GM19463 (cell line): ENCODE measurements around the gene EFNA2.
"Not testable (repeated sequence)": the region's sequence is repeated elsewhere in the genome, so short reads cannot be mapped to it uniquely, and the experiment has no call there.

Experiments
- ATAC-seq: cut with Tn5 transposase; IDR thresholded peaks from one replicate; pipeline ENCODE4 v1.9.1; 2021; ENCODE audit warnings: mild to moderate bottlenecking, moderate library complexity; ENCODE audit not compliant: unreplicated experiment

EFNA2 gene

DNA sequence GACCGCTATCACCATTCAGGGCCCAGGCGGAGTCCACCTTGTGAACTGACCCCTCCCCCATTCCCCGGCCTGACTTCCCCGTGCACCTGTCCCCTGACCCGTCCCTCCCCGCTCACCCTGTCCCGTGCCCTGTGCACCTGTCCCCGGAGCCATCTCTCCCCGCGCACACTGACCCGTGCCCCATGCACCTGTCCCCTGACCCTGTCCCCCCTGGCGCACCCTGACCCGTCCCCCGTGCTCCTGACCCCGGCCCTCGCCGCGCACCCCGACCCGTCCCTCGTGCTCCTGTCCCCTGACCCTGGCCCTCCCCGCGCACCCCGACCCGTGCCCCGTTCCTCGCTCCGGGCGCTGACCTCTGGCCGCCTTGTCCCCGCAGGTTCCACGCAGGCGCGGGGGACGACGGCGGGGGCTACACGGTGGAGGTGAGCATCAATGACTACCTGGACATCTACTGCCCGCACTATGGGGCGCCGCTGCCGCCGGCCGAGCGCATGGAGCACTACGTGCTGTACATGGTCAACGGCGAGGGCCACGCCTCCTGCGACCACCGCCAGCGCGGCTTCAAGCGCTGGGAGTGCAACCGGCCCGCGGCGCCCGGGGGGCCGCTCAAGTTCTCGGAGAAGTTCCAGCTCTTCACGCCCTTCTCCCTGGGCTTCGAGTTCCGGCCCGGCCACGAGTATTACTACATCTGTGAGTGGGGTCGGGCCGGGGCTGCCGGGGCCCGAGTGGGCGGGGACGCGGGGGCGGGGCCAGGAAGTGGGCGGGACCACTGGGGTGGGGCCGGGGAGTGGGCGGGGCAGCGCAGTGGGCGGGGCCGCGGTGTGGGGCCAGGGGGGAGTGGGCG lies 9.7 kb downstream of the EFNA2 start:
- ATAC-seq, result no peak

DNA sequence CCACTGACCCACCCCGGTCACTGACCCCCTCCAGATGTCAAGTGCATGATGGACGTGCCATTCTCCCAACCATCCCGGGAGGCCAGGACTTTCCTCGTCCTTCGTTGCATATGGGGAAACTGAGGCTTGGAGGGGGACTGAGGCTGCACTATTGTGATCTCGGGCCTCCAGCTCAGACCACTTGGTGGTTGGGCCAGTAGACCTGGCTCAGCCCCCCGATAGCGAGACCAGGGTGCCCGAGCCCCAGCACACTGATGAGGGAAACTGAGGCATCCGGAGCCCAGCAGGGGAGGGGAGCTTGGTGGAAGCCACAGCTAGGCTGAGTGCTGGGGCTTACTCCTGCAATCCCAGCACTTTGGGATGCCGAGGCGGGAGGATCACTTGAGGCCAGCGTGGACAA lies 10.4 kb downstream of the EFNA2 start:
- no peak for ATAC-seq

DNA sequence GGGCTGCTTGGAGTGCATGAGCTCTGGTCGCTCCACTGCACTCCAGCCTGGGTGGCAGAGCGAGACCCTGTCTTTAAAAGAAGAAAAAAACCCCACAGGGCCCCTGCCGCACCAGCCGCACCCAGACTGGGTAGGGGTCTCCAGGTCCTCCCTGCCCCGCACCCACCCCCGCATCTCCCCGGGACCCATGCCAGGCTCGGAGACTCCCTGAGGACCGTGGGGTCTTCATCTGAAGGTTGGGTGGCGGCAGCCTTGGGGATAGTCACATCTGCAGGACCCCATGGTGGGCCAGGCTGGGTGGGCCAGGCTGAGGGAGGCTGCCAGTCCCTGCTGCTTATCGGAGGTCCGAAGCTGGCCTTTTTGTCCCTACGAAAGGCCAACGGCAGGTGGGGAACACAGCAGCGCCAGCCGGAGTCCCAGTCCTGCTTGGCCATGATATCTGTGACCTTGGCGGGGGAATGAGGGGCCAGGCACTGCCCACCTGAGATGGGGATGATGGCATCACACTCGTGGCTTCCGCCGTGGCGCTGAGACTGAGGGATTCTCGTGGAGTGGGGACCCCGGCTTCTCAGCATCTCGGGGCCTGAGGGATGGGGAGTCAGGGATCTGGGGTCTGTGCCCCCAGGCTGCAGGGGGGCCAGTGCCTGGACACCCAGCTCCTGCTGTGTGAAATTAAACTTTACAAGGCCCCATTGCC lies 11.1 kb downstream of the EFNA2 start:
- ATAC-seq, result no peak

DNA sequence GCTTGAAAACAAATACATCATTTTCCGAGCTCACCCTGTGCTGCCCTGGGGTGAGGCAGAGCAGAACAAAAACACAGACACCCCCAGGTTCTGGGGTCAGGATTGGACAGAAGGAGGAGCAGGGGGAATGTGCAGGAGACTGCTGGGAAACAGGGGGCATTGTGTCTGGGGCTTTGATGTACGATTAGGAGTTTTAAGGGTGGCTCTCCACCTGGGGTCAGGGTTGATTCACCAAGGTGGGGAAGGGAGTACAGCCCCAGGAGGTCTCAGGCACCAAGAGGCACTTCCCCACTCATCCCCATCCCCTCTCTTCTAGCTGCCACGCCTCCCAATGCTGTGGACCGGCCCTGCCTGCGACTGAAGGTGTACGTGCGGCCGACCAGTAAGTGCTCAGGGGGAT lies 12.6 kb downstream of the EFNA2 start:
- no peak for ATAC-seq

GRCh38 chr19:1299801-1300200 lies 14.1 kb downstream of the EFNA2 start:
- ATAC-seq, result no peak

DNA sequence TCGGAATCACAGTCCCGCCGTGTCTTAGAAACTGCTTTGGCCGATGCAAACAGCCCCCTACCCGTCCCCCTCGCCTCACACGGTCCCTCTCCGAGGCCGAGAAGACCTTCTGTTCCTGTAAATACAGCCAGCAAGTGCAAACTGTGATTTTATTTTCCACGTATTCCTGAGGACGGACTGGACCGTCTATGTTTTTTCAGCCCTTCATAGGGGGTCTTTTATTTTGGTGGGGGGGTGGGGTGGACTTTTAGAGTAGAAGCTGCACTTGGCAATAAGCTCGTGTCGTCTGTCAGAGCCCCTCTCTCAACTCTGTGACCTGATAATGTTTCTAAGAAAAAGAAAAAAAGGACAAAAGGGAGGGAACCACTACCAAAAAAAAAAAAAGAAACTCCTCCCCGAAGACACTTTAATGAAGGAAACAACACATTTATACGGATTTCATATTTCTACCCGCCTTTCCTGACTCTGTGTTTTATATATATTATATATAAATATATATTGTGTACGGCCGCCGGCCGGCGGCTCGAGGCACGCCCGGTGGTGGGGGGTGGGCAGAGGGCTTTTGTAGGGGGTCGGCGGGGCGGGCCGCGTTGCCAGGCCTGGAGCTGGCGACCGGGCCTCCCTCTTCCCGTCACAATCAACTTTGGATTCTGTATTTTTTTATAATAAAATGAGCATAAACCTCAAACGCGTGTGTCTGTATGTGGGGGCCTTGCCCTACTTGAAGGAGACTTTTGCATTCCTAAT lies 15.2 kb downstream of the EFNA2 start:
- ATAC-seq, result no peak

DNA sequence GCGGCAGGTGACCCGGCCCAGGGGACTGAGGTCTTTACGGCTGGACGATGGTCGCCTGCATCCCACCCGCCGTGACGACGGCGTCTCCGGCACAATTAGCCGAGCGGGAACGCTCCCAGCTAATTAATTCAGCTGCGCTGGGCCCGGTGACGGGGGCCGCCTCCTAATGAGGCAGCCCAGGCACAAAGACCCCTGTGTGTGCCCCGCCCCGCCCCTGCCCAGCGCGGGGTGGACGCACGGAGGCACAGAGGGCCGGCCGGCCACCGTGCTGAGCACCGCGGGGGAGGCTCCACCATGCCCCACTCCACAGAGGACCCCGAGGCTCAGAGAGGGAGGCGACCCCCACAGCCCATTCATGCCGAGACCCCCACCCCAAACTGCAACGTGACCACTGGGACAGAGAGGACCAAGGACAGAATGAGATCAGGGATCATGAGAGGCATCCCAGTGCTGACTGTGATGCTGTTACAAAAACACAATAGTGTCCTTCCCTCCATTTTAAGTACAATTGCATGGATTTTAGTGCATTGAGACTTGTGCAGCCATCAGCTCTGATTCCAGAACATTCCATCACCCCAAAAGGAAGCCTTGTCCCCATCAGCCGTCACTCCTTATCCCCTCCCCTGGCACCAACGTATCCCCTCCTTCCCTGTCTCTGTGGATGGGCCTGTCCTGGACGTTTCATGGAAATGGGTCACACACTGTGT lies 17.0 kb downstream of the EFNA2 start:
- no peak for ATAC-seq

DNA sequence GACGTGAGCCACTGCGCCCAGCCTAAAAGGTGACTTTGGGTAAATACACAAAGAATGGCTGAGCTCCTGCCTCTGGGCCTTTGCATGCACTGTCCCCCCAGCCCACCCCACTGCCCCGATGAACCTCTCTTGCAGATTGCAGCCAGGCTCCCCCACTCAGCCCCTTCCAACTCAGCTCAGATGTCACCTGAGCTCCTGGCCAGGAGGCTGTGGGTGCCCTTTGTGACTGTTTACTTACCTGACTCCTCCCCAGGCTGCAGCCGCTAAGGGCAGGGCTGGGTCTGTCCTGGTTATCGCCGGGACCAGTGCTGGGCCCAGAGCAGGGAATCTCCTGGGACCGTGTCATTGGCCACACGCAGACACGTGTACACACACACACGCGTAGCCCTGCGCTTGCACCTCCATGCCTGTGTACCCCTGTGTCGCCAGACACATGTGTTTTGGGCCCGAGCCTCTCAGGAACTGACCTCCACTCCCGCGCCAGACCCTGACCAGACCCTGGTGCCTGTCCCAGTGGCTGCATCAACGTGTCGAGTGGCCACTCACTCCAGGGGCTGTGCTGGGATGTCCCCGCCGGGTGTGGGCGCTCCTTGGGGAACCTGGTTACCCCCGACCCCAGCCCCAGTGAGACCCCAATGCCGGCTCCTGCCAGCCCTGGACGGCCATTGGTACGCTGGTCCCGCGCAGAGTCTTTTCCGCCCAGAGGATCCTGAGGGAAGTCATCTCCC lies 18.7 kb downstream of the EFNA2 start:
- no peak for ATAC-seq

- ATAC-seq, result not testable (repeated sequence)
Observed at GRCh38 chr19:1305354-1305753, 19.7 kb downstream of the EFNA2 start.

GRCh38 chr19:1307320-1307719 lies 21.6 kb downstream of the EFNA2 start:
- ATAC-seq, result no peak

- ATAC-seq, result no peak
Observed at GRCh38 chr19:1307755-1308303, 22.2 kb downstream of the EFNA2 start.

- ATAC-seq, result no peak
Observed at GRCh38 chr19:1308718-1309117, 23.0 kb downstream of the EFNA2 start.

DNA sequence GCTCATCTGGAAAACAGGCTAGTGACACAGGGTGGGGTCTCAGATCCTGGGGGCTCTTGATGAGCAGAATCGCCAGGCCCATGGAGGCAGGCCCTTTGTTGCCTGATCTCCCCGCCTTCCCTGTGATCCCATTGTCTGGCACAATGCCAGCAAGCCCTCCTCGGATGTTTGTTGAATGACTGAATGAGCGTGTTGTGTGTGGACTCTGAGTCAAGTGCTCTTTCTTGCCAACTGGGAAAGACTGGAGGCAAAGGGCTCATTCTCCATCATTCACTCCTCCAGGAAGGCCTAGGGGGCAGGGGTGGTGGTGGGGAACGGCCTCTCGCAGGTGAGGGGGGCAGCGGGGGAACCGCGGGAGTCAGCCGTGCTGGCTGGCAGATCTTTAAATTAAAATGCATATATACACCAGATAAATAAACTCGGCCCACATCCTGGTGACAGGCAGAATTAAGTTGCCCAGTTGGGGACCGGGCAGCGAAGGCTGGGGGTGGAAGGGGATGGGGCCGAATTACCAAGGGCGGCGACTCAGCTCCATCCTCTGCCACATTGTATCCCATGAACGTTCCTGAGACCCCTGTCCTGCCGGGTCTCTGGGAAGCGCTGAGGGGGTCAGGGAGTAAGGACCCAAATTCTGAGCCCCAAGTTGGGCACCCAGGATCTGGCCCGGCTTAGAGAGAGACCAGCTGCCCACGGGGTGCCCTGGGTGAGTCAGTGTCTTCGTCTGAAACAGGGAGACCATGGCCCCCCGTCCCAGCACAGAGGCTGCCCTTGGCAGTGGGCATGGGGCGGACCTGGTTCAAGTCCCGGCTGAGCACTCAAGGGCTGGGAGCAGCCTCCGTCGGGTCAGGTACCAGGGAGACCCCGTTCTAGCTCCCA lies 24.5 kb downstream of the EFNA2 start:
- ATAC-seq, result no peak

GRCh38 chr19:1310853-1311180 lies 25.1 kb downstream of the EFNA2 start:
- ATAC-seq, result no peak

DNA sequence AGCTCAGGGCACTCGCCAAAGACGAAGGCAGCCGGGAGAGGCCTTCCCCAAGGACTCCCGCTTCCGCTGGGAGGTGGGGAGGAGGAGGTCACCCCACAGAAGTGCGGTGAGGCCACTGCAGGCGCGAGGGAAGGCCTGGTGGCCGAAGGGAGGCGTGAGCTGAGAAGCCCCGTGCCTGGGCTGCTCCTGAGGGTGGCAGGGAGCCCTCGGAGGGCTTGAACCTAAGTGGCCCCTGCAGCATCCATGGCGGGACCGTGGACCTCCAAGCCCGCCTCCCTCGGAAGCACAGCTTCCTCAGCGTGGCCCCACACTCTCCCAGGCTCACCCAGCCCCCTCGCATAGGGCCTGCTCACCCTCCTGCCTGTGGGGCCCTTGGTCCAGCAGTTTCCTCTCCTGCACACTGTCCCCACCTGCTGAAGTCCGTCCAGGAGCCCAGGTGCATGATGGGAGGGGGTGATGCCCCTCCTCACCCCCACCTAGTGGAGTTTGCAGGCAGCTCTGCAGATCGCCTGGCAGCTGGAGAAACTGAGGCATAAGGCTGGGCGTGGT lies 25.9 kb downstream of the EFNA2 start:
- ATAC-seq, result no peak

DNA sequence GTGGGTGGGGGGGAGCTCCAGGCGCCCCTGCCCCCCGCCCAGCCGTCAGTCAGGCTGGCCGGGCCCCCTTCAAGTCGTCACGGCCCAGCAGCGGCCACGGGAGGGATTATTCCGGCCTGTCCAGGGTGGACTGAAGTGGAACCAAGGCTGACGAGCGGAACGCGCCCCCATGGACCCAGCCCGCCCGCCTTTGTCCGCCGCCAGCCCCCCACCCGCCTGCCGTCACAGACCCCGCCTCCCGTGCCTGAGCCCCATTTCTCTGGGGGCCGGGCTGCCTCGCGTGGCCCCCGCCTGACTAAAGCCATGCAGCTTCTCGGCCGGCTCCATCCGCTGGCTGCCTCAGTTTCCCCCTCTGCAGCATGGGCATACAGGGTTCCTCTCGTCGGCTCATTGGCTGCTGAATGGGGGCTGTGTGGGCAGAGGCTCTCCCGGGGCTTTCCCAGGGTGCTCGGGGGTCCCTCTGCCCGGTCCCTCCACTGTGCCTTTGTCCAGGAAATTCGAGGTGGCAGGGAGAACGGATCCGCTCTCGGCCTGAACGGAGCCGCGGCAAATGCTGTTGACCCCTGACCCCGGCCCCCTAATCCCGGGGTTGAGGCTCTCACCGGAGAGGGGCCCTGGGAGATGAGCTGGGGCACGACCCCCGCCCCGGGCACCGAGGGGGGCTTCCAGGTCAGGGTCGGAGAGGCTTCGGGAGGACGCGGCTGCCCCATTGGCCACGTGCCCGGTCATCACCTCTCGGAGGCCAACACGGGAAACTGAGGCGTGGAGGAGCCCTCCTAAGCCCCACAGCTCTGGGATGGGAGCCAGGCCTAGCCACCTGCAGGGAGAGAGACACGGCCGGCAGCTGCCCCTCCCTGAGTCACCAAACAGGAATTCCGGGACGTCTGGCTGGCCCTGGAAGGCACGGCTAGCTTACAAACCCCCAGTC lies 27.4 kb downstream of the EFNA2 start:
- no peak for ATAC-seq

- ATAC-seq, result no peak
Observed at GRCh38 chr19:1313695-1314613, 28.3 kb downstream of the EFNA2 start.
